CD4-positive, alpha-beta memory T cell (primary cell): ENCODE data around the gene CRTAC1. TPM values are rescaled to one million over a fixed set of nuclear protein-coding genes. Genes with fewer than 3 reads are reported as not detected.
A peak's percentile ranks its signal among the peaks of the same experiment; 100 is the strongest.

Source experiments
- CTCF ChIA-PET: fragments of 350-600 bp; sonication (Branson Sonifier 250); formaldehyde crosslinking; loops from one replicate; lab custom pipeline; 2021; ENCODE audit warnings: inconsistent platforms; ENCODE audit not compliant: partially characterized antibody; lab: Charles Lee
- POLR2A ChIA-PET: fragments of 350-600 bp; sonication (Branson Sonifier 250); formaldehyde crosslinking; loops from one replicate; lab custom pipeline; 2021; ENCODE audit not compliant: partially characterized antibody; lab: Charles Lee
- DNase-seq, 5 donors: peaks; one replicate each; pipeline versions ENCODE4 v3.0.0 to v3.0.0-alpha.2; 2020 to 2022; ENCODE audit warnings: mixed read lengths in 1 of 5
- H3K27ac ChIP-seq: one replicate; pipeline ENCODE4 v1.7.0; 2013; ENCODE audit warnings: low read depth, low read length
- H3K27me3 ChIP-seq: 2 replicates; pipeline ENCODE4 v1.7.0; 2013; ENCODE audit warnings: mild to moderate bottlenecking, low read length, moderate library complexity; ENCODE audit not compliant: insufficient read depth
- H3K36me3 ChIP-seq: 2 replicates; pipeline ENCODE4 v1.7.0; 2013; ENCODE audit warnings: mild to moderate bottlenecking, low read length, moderate library complexity; ENCODE audit not compliant: insufficient read depth
- H3K4me1 ChIP-seq: 2 replicates; pipeline ENCODE4 v1.7.0; 2013; ENCODE audit warnings: mild to moderate bottlenecking, low read length, moderate library complexity; ENCODE audit not compliant: insufficient read depth
- H3K4me3 ChIP-seq, 2 donors: one replicate each; pipeline ENCODE4 v1.7.0; 2013; ENCODE audit warnings: low read length in 2 of 2, mild to moderate bottlenecking in 1 of 2
- H3K9me3 ChIP-seq, 2 donors: one replicate each; pipeline ENCODE4 v1.7.0; 2013; ENCODE audit warnings: low read length in 2 of 2, control low read depth in 1 of 2; ENCODE audit not compliant: control insufficient read depth in 1 of 2
- H3K27ac Mint-ChIP-seq, 7 donors: one replicate each; pipeline ENCODE4 v1.8.0; 2020 to 2021; ENCODE audit warnings: mixed read lengths in 7 of 7, mild to moderate bottlenecking in 6 of 7, inconsistent platforms in 3 of 7, moderate library complexity in 3 of 7
- H3K27me3 Mint-ChIP-seq, 2 donors: one replicate each; pipeline ENCODE4 v1.8.0; 2020 to 2021; ENCODE audit warnings: mixed read lengths in 2 of 2
- H3K36me3 Mint-ChIP-seq, 2 donors: one replicate each; pipeline ENCODE4 v1.8.0; 2020 to 2021; ENCODE audit warnings: mixed read lengths in 2 of 2, inconsistent platforms in 1 of 2, mild to moderate bottlenecking in 1 of 2
- H3K4me1 Mint-ChIP-seq, 4 donors: one replicate each; pipeline ENCODE4 v1.8.0; 2020 to 2021; ENCODE audit warnings: mixed read lengths in 4 of 4, mild to moderate bottlenecking in 1 of 4
- H3K4me3 Mint-ChIP-seq, 8 donors: one replicate each; pipeline ENCODE4 v1.8.0; 2020 to 2021; ENCODE audit warnings: mixed read lengths in 8 of 8, mild to moderate bottlenecking in 7 of 8, moderate library complexity in 6 of 8, inconsistent platforms in 3 of 8
- H3K9me3 Mint-ChIP-seq, 8 donors: one replicate each; pipeline ENCODE4 v1.8.0; 2020 to 2021; ENCODE audit warnings: mixed read lengths in 8 of 8, mild to moderate bottlenecking in 5 of 8, inconsistent platforms in 3 of 8, moderate library complexity in 1 of 8
- intact Hi-C: fragments of 100-400 bp; cut with micrococcal nuclease; formaldehyde crosslinking; loops from one replicate; pipeline ENCODE4 v1.15.1; 2023
- polyA plus RNA-seq, 2 donors: library from polyadenylated mRNA; unstranded; fragments of 300-500 nt; fragmentation: Illumina TruSeq; gene quantifications; one replicate each; pipeline ENCODE4 v1.2.3, GENCODE V29; 2021
- total RNA-seq, 2 experiments: library from RNA; stranded (reverse); gene quantifications; one replicate each; pipeline ENCODE4 v1.2.3, GENCODE V29; 2021

The CRTAC1 gene
- total and polyA plus RNA-seq, 4 experiments from 2014 or later, result not detected

DNA sequence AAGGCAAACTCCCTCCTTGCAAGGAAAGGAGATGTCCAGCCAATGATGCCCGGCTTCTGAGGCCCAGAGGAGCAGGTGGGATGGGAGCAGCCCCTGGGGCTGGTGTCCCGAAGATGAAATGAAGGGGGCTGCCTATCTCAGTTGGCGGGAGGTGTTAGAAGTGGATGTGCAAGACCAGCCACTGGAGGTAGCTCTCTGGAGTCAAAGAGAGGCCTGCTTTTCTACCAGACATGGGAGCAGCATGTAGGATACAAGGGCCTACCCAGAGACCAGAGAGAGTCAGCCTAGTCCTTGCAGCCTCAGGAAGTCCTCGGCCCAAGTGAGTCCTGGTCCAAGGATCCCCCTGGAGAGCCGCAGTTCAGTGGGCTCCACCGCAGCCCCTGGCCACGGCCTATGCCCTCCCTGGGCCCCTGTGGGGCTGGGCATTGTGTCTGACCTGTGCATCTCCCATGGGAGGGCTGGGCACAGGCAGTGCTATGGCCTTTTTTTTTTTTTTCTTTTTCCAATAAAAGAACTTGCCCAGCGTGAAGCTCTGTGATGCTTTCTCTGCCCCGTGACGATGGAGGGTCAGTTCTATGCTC lies 163.1 kb downstream of the CRTAC1 start:
- ChIA-PET POLR2A (interaction anchor here (1.2 to 4.2 kb wide), 3 partner anchors 16 to 131 kb away, joined by 3 to 56 read pairs (median 9); partner anchors contain the start of genes GOLGA7B and ZFYVE27), CTCF (interaction anchor here (0.8 to 11.0 kb wide), 12 partner anchors 7 to 166 kb away, joined by 3 to 392 read pairs (median 6); partner anchors contain the start of gene GOLGA7B)
- H3K4me3 ChIP-seq, result no peak overlapping the region
- H3K36me3 ChIP-seq, result no peaks in the 10 kb centered on the region
- H3K4me1 ChIP-seq, result peaks cover 16% of the 10 kb centered on the region
- intact Hi-C loops, result no loop called here
- no peak overlapping the region for H3K27ac ChIP-seq
- H3K36me3 Mint-ChIP-seq, result peaks cover 8 to 21% of the 10 kb centered on the region in 2 donors
- DNase-seq, result no peak
- H3K9me3 ChIP-seq, result no peaks in the 10 kb centered on the region
- H3K4me1 Mint-ChIP-seq, result peaks cover 6 to 14% (median 12%) of the 10 kb centered on the region in 4 donors
- no peaks in the 10 kb centered on the region for H3K27me3 Mint-ChIP-seq
- H3K4me3 Mint-ChIP-seq, result no peak overlapping the region
- no peaks in the 10 kb centered on the region for H3K9me3 Mint-ChIP-seq
- H3K27ac Mint-ChIP-seq, result peak overlapping the region in 4 of 7 donors; percentile 16 to 80 (median 38)
- no peaks in the 10 kb centered on the region for H3K27me3 ChIP-seq

DNA sequence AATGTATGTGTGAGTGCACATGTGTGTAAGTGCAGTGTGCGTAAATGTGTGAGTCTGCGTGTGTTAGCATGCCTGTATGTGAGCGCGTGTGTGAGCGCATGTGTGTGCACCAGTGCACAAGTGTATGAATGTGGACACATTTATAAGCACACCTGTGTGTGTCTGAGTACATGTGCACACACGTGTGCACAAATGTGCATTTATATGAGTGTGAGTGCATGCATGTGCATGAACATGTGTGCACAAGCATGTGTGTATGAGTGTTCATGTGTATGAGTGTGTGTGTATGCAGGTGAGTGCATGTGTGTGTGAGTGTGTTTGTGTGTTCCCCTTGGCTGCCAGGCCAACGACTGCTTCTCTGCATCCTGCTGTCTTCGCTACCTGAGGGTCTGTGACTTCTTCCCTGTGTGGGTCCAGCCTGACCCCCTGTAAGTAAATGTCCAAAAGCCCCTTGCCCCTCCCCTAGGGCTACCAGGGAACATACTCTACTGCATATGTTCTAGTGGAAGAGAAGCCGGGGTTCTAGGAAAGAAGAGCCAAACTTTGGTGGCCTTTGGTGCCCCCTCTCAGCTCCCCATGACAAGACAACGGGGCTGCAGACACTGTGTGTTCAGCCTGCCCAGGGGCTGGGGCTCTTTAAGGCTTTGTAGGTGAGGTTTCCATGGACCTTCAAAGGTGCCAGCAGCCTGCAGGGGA lies 163.7 kb downstream of the CRTAC1 start:
- Mint-ChIP-seq H3K27me3 (no peaks in the 10 kb centered on the region), H3K9me3 (no peaks in the 10 kb centered on the region), H3K4me3 (no peak overlapping the region), H3K27ac (peak overlapping the region in 1 of 7 donors; percentile 18), H3K36me3 (peaks cover 8 to 21% of the 10 kb centered on the region in 2 donors), H3K4me1 (peaks cover 6 to 14% (median 12%) of the 10 kb centered on the region in 4 donors)
- H3K36me3 ChIP-seq, result no peaks in the 10 kb centered on the region
- no peak overlapping the region for H3K27ac ChIP-seq
- no peaks in the 10 kb centered on the region for H3K9me3 ChIP-seq
- H3K4me3 ChIP-seq, result no peak overlapping the region
- DNase-seq, result no peak
- no peaks in the 10 kb centered on the region for H3K27me3 ChIP-seq
- ChIA-PET POLR2A (interaction anchor here (4.2 kb wide), 1 partner anchor 16 kb away, joined by 56 read pairs; the partner anchor contains the start of gene GOLGA7B), CTCF (interaction anchor here (1.1 to 11.0 kb wide), 2 partner anchors 75 to 165 kb away, joined by 4 to 392 read pairs; no protein-coding TSS in a partner anchor)
- H3K4me1 ChIP-seq, result peaks cover 16% of the 10 kb centered on the region
- intact Hi-C loops, result no loop called here

DNA sequence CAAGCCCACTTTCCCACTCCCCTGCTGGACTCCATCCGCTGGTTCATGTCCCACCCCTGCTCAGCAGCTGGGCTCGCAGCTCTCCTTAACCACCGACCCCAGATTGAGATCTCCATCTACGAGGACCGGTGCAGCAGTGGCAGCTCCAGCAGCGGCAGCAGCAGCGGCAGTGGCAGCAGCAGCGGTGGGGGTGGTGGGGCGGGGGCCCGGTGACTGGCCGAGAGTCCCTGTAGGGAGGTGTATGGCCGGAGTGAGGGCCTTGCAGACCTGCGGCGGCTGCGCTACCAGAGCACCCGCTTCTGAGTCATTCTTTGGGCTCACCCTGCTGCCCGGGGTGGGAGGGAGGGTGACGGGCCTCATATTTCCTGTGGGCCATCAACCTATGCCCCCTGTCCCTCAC lies 164.9 kb downstream of the CRTAC1 start:
- DNase-seq, result no peak
- Mint-ChIP-seq H3K4me1 (peaks cover 6 to 14% (median 13%) of the 10 kb centered on the region in 4 donors), H3K36me3 (peaks cover 8 to 21% of the 10 kb centered on the region in 2 donors), H3K4me3 (no peak overlapping the region), H3K9me3 (no peaks in the 10 kb centered on the region), H3K27me3 (no peaks in the 10 kb centered on the region), H3K27ac (no peak overlapping the region)
- Histone ChIP-seq H3K36me3 (no peaks in the 10 kb centered on the region), H3K27ac (no peak overlapping the region), H3K4me1 (peaks cover 16% of the 10 kb centered on the region), H3K27me3 (no peaks in the 10 kb centered on the region), H3K4me3 (no peak overlapping the region), H3K9me3 (no peaks in the 10 kb centered on the region)
- CTCF ChIA-PET, result interaction anchor here (1.0 to 11.0 kb wide), 2 partner anchors 15 to 74 kb away, joined by 3 to 392 read pairs; no protein-coding TSS in a partner anchor
- intact Hi-C loops, result no loop called here
- POLR2A ChIA-PET, result no interaction called here

DNA sequence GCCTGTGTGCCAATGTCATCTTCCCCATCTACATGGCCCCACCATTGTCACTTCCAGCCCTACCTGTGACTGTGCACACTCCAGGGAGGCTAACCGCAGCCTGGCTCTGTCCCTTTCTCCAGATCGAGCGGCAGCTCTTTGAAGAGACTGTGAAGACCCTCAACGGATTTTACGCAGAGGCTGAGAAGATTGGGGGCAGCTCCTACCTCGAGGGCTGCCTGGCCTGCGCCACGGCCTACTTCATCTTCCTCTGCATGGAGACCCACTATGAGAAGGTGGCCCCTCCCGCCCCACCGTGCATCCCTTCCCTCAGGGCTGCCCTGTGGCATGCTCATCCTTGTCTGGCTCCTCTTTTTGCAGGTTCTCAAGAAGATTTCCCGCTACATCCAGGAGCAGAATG lies 166.6 kb downstream of the CRTAC1 start:
- H3K9me3 ChIP-seq, result no peaks in the 10 kb centered on the region
- Mint-ChIP-seq H3K9me3 (no peaks in the 10 kb centered on the region), H3K27me3 (no peaks in the 10 kb centered on the region), H3K4me1 (peaks cover 0 to 3% (median 3%) of the 10 kb centered on the region in 4 donors), H3K4me3 (no peak overlapping the region), H3K36me3 (peaks cover 11 to 21% of the 10 kb centered on the region in 2 donors), H3K27ac (peak overlapping the region in 1 of 7 donors; percentile 5)
- peaks cover 2% of the 10 kb centered on the region for H3K4me1 ChIP-seq
- no peak overlapping the region for H3K27ac ChIP-seq
- no peaks in the 10 kb centered on the region for H3K27me3 ChIP-seq
- ChIA-PET POLR2A (no interaction called here), CTCF (interaction anchor here (6.3 to 7.1 kb wide), 2 partner anchors 6 to 72 kb away, joined by 35 to 50 read pairs; no protein-coding TSS in a partner anchor)
- DNase-seq, result no peak
- H3K4me3 ChIP-seq, result no peak overlapping the region
- no peaks in the 10 kb centered on the region for H3K36me3 ChIP-seq
- intact Hi-C loops, result no loop called here

DNA sequence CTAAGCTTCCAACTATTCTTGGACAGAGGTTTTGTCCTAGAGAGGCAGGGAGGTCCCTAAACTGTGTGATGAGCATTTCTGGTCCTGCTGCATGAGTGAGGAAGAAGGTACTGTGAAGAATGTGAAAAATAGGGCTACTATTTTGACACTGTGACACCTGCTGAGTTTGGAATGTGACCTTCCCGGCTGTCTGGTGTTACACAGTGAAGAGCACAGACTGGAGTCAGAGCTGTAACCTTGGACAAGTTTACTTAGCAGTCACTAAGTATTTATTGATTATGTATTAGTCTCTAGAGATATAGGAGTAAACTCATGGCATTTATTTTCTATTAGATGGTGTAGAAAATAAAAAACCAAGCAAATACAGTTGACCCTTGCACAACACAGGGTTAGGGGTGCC lies 168.5 kb downstream of the CRTAC1 start:
- ChIA-PET CTCF (interaction anchor here (6.3 to 7.1 kb wide), 2 partner anchors 8 to 70 kb away, joined by 35 to 50 read pairs; no protein-coding TSS in a partner anchor), POLR2A (interaction anchor here (1.3 kb wide), 1 partner anchor 8 kb away, joined by 3 read pairs; no protein-coding TSS in a partner anchor)
- peak overlapping the region in 1 of 7 donors; percentile 41 for H3K27ac Mint-ChIP-seq
- Histone ChIP-seq H3K4me1 (peaks cover 12% of the 10 kb centered on the region), H3K27me3 (no peaks in the 10 kb centered on the region), H3K36me3 (no peaks in the 10 kb centered on the region), H3K27ac (no peak overlapping the region), H3K4me3 (no peak overlapping the region), H3K9me3 (no peaks in the 10 kb centered on the region)
- H3K27me3 Mint-ChIP-seq, result no peaks in the 10 kb centered on the region
- intact Hi-C loops, result no loop called here
- no peaks in the 10 kb centered on the region for H3K9me3 Mint-ChIP-seq
- no peak overlapping the region for H3K4me3 Mint-ChIP-seq
- DNase-seq, result no peak
- H3K4me1 Mint-ChIP-seq, result peaks cover 7 to 15% (median 10%) of the 10 kb centered on the region in 4 donors
- peaks cover 11 to 21% of the 10 kb centered on the region in 2 donors for H3K36me3 Mint-ChIP-seq

DNA sequence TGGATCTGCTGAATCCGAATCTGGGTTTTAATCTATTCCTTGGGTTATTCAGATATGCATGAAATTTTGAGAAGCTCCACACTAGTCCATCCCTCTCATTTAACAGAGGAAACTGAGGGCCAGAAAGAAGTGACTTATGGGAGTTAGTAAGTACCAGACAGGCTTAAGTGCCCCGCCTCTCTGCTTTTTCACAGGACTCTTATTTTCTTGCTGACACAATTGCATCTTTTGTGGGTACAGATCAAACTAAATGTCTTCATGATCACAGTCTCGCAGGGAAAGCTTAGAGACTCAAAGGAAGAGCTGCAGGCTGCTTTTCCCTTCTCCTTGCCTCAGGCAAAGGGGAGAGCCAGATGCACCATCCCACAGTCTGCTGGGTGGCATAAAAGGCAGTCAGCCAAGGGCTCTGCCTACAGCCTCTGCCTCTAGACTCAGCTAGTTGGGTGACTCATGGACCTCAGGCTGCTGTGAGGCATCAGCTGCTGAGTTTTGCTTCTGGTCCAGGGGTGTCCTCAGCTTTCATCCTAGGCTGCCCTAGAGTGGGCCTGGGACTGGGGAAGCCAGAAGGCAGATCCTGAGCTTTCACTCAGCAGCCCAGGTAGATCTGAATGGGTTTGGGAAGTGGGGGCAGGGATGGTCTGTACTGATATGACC lies 169.2 kb downstream of the CRTAC1 start:
- peak overlapping the region in 1 of 7 donors; percentile 41 for H3K27ac Mint-ChIP-seq
- Histone ChIP-seq H3K27me3 (no peaks in the 10 kb centered on the region), H3K4me1 (peaks cover 12% of the 10 kb centered on the region), H3K36me3 (no peaks in the 10 kb centered on the region), H3K4me3 (no peak overlapping the region), H3K27ac (no peak overlapping the region), H3K9me3 (no peaks in the 10 kb centered on the region)
- ChIA-PET CTCF (interaction anchor here (6.3 to 7.1 kb wide), 2 partner anchors 9 to 69 kb away, joined by 35 to 50 read pairs; no protein-coding TSS in a partner anchor), POLR2A (interaction anchor here (0.7 to 1.3 kb wide), 3 partner anchors 9 to 12 kb away, joined by 3 read pairs; partner anchors contain the start of gene GOLGA7B)
- H3K27me3 Mint-ChIP-seq, result no peaks in the 10 kb centered on the region
- H3K36me3 Mint-ChIP-seq, result peaks cover 11 to 19% of the 10 kb centered on the region in 2 donors
- intact Hi-C loops, result no loop called here
- no peaks in the 10 kb centered on the region for H3K9me3 Mint-ChIP-seq
- peaks cover 7 to 15% (median 10%) of the 10 kb centered on the region in 4 donors for H3K4me1 Mint-ChIP-seq
- DNase-seq, result no peak
- no peak overlapping the region for H3K4me3 Mint-ChIP-seq
